IPS DF 4.7 (cell line): ENCODE data around the gene GNAZ.

Experiments used
- DNase-seq: peaks from one replicate; pipeline ENCODE4 v3.0.0-alpha.2; 2013; ENCODE audit warnings: low spot score; ENCODE audit errors: extremely low read depth

Gene GNAZ

DNA sequence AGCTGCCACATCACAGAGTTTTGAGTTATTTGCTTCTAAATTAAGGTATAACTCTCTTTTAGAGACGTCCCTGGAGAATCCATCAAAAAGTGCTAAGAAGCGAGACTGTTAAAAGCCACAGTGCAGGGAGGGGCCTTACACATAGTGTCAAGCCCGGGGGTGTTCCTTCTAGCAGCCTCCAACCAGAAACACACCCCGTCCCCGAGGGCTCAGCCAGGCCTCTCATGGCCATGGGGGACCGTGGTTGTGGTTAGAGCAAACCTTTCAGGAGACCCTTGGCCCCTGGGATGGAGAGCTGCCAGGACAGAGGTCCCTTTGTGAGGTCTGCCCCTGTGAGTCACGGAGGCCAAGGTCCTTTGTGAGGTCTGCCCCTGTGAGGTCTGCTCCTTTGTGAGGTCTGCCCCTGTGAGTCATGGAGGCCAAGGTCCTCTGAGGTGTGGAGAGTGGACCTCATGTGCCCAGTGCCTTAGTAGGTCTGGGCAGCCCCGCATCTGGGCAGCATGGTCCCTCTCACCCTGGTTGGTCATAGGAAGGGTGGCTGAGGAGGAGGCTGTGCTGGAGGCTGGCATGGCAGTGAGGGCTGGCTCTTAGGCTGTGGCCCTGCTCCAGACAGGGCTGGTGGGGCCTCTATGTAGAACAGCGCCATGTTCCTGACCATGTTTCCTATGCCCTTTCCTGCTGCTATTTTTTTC lies 5.4 kb downstream of the GNAZ start:
- no peak for DNase-seq

DNA sequence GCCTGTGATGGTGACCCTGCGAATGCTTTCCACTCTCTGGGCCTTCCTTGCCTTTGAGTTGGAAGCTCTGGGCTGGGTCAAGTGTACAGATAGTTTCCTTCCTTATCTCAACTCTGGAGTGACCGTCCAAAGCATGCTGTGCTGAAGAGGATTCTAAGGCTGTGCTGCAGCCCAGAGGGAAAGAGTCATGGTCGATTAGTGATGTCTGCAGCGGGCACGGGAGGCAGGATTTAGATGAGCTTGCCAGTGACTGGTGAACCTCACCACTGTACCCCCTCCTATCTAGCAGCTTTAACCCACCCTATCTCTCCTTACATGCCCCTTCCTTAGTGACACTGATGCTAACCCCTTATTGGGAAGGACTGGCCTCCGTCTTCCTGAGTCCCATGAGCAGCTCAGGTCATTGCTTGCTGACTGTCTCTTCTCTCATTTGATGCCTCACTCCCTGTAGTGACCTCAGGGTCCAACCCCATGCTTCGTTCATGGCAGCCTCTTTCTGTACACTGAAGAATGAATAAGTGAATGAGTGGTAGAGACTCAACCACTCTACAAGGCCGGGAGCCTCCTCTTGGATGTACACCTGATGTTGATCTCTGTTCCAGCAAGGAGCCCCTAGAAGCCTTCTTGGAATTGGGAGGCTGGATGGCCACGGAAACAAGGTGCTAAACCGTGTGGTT lies 6.7 kb downstream of the GNAZ start:
- DNase-seq, result no peak

DNA sequence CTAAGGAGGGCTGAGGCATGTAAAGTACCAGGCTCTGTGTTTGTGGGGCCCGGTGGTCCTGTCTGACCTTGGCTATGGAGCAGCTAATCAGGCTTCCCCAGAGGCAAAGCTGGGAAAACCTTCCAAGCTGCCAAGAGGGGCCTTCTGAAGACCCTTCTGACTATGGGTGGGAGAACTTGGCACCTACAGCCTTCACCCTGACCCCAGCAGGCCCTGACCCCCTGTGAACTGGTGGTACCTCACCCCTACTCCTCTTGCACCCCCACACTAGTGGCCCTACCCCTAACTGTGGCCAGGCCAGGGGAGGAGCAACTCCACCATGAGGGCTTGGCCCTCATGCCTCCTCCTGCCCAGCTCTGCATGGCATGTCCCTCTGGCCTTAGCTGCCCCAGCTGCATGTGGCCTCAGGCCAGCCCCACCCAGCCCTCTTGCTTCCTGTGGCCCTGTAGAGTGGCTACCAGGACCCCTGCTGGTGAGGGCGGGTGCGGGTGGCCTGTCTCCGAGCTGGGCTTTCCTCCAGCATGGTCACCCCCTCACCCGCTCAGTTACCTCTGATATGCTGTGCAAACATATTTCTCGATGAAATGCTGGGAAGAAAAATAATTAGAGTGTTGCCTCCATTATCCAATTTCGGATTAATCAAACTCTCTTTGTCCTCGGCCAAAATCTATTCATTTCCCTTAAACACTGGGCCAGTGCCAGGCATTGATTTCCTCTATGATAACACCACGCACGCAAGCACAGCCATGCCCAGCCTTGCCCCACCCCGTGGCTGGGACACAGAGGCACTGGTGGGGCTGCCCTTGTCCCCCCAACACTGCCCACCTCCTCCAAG lies 7.5 kb downstream of the GNAZ start:
- no peak for DNase-seq

DNA sequence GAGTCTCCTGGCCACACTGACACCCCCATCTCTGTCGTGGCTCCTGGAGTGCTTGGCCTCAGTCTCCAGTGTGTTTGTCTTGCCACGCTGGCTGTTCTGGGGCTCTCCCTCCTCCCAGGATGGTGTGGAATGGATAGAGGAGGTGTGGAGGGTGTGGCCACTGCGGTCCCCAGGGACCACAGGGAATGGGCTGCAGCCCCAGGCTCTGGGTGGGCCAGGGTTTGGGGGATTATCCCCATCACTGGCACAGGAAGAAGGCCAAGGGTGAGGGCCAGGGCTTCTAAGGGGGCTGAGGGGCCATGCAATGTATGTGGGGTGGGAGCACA lies 8.1 kb downstream of the GNAZ start:
- DNase-seq, result no peak

DNA sequence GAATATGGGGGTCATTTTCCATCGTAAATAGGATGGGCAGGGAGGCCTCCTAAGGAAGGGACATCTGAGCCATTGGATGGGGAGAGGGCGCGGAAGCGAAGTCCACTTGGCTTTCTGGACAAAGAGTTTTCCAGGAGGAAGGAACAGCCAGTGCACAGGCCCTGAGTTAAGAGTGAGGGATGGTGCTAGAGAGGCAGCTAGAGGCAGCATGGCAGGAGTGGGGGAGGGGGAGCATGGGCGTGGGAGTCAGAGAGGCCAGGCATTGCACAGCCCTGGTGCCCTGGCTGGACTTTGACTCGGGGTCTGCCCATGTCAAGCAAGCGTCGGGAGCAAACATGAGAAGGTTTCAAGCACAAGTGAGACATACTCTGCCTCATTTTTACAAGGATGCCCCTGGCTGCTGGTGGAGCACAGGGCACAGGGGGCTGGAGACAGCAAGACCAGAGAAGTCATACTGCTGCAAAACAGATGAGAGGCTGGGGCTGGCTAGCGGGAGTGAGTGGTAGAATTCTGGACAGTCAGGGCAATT lies 9.0 kb downstream of the GNAZ start:
- no peak for DNase-seq

DNA sequence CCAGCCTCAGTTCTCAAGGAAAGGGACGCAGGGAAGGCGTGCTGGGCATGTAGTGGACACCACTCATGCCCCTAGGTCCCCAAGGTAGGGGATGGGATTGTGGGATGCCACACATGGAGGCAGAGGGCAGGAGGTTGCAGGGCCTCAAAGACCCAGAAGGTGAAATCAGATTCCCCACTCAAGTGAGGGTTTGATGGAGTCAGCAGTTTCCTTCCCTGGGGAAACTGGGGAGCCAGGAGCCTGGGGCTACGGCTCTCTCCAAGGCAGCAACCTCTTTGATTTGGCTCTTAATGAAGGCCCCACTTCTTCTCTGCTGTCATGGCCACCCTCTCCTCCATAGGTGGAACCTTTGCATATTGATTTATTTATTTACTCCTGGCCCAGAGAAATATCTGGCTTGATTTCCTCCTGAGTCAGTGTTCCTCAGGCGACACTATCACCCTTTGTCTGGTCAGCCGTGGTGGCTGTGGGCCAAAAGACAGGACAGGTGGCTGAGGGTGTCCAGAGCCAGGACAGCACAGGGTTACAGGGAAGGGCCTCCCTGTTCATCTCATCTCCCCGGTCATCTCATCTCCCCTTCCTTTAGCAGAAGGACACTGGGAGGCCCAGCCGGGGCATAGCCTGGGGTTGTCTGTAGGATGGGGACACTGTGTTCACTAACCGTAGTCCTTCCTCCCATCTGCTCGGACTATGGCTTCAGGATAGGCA lies 9.6 kb downstream of the GNAZ start:
- no peak for DNase-seq

DNA sequence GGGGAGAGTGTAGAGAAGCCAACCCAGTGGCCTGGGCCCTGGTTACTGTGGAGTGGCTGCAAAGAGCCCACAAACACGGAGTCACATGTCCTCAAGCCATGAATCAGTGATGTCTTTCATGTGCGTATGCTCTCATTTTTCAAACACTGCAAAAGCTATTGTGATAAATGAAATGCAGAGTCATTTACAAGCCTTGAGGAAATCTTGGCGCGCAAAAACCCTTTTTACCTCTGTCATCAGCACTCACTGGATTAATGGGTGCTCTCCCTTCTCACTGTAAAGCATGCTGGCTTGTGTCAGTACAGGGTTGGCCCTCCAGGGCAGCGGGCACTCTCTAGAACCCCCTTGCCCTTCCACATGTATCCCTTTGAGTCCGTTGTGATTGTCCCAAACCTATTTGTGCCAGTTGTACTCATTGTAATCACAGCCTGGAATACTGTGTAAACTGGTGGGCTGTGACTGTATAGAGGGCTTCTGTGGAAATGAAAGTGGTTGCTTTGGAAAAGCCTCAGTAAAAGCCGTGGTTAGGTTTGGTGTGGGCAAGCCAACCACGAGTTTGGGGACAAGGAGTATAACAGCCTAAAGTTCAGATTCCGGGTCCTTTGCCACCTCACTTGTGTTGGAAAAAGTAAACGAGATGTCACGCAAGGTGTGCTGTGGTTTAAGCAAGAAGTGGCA lies 10.4 kb downstream of the GNAZ start:
- DNase-seq, result no peak

DNA sequence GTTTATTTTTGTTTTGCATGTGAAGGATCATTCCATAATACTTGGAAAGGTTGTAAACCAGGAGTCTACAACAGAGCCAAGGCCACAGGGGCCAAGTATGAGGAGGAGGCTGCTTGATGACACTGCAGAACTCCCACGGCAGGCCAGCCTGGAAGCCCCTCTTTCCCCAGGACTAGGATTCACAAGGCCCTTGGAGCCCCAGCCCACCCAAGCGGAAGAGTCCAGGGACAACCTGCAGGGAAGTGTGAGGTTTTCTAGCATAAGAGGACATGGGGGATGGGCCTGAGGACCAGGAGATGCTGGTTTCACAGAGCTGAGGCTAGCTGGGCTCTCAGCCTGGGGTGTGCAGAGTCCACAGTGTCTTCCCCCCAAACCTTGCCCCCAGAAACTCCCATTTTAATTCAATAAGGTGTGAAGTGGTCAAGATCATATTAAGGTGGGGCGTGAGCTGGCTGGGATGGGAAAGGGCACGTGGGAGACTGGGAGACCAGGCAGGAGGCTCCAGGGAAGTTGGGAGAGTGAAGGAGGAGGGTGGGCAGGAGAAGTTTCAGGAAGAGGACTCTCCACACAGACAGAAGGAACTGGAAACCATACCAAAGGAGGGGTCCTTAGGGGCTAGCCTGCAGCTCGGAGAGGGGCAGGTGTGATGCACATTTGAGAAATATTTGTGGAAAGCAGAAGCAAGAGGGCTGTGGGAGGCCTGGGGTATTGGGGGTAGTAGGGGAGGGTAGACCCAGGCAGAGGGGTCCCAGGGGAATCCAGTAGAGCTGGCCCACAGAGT lies 12.4 kb downstream of the GNAZ start:
- DNase-seq, result no peak

DNA sequence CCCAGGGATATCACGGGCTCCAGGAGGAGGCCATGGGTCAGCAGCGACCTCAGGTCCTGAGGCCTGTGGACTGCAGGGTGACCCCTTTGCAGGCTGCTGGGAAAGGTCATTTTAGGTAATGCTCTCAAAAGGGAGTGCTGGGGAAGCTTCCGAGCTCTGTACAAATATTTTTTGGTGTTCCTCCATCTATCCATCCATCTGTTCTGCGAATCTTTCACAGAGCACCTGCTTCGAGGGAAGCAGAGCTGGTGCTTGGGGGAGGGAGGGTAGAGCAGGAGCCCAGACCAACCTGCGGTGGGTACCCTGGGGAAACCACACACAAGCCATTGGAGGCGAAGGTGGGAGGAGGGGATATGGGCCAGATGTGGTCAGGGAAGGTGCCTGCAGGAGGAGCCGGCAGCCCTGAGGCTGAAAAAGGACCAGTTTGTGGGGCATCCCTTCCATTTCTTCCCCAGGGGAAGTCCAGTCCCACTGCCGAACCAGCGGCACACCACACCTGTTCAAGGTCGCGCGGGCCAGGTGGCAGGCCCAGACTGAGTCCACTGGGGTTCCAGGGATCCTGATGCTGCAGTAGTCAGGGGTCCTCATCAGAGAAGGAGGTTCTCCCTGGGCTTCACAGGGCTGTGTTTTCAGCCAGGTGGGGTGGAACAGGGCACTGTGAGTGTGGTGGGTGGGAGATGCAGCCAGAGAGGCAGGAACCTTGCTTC lies 13.1 kb downstream of the GNAZ start:
- DNase-seq, result no peak

DNA sequence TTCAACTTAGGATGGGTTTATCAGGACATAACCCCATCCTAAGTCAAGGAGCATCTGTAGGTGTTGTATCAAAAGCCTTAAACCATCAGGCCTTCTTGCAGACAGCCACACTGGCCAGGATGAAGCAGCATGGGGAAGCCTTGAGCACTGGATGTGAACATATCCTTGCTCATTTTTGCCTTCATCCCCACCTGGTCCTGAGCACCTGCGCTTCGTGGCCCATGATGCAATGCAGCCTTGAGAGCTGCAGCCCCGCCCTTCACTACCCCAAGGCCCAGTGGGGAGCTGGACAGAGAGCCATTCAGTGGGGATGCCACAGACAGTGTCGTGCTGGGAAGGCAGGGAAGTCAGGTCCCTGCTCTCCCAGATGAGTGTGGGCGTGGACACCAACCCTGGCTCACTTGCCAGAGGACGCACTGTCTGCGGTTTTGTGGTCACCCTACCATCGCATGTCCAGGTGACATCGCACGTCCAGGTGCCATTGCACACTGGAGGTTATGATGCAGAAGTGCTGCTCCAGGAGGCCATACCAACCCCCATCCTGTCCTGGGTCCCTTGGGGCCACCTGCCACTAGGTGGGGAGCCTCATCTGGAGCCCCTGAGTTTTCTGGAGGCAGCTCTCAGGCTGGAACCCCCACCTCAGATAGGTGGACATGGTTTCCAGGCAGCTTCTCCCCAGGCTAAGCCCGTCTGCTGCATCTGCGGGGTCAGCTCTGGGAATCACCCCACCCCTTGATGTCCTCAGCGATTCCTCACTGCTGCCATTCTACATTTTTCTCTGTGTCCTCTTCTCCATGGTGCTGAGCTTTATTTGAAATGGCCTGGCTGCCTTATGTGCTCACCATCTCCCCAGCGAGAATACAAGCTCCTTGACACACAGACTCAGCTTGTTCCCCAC lies 14.4 kb downstream of the GNAZ start:
- DNase-seq, result no peak

DNA sequence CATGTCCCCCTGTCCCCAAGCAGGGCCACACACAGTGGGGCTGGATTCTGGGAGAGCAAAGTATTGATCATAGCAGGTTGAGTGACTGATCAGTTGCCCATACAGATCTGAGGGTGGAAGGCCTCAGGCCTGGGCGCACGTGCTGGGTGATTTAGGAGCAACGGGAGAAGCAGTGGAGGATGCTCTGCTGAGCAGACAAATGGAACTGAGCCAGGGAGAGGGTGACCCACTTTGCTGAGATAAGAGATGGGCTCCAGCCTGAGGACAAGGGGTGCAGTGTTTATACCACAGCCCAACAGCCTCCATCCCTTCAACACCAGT lies 15.0 kb downstream of the GNAZ start:
- no peak for DNase-seq

DNA sequence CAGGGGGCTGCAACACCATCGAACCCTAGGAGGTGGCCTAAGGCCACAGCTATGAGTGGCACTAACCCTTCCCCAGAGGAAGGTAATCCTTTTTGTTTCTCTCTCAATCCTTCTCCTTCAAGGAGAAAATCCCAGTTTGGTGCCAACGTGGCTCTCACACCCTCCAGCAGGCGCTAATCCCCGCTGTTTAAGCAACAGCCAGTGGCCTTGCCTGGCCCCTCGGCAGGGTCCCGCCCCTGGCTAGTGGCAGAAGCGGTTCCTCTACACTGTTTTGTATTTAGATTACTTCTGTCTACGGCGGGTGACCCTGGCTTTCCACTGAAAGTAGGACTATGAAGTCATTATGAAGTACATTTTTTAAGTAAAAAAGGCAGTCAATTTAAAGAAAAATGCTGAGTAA lies 15.5 kb downstream of the GNAZ start:
- DNase-seq, result no peak

DNA sequence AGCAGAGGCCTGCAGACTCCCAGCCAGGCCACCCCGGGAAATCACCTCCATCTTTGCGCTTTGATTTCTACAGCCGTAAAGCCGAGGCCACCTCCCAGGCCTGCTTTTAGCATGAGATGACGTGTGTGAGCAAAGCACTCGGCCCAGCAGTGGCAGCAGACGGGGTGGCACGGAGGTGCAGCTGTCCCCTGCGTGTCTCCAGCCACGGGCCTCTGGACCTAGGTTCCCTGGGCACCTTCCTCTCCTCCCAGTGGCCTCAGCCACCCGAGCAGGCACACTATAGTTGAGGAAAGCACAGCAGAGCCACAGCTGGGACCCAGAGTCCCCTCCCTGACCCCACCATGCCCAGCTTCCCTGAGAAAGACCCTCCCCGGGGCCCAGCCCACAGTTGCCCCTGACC lies 15.9 kb downstream of the GNAZ start:
- no peak for DNase-seq

DNA sequence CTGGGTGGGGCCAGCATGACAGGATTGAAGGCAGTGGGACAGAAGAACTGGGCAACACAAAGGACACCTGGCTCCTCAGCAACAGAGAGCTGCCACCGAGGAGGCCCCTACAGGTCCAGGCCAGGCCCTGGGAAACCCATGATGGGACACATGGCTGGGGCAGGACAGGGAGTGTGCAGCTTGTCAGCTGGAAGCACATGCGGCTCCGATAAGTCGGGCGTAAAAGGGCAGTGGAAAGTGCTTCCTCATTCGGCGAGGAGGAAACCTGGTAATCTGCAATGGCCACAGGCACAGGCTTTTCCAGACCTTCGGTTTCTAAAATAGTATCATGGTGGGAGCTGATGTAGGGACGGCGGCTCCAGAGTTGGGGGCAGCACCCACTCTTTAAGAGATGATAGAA lies 16.5 kb downstream of the GNAZ start:
- DNase-seq, result no peak

DNA sequence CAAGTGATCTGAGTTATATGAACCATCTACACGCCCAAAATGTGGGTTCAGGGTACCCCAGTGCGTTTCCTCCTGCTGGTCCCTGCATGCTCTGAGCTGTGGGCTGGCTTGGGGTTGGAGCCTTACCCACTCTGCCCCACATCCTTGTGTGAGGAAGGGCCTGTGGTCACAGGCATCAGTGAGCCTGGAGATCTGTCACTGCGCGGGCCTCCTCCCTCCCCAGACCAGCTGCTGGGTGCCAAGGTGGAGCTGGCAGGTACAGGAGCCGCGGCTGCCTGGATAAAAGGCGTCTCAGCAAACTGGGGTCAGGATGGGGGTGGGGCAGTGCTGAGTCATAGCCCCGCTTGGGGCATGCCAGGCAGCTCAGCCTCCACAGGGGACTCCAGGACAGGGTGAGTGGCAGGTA lies 17.9 kb downstream of the GNAZ start:
- DNase-seq, result no peak

DNA sequence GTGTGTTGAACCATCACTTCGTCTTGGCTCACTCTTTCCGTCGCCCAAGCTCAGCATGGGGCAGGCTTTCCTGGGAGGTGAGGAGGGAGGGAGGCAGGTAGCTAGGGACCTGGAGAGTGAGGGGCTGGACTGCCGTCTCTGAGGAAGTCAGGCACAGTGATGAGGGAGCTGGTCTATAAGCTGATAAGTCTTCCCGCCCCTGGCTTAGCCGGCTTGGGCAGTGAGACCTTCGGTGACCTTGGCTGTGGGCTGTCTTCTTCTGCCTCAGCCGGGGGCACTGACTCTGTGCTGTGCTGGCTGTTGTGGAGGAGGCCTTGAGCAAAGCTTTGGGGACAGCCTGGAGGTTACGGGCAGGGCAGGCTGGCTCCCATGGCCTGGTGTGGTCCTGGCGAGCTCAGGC lies 18.7 kb downstream of the GNAZ start:
- DNase-seq, result no peak

DNA sequence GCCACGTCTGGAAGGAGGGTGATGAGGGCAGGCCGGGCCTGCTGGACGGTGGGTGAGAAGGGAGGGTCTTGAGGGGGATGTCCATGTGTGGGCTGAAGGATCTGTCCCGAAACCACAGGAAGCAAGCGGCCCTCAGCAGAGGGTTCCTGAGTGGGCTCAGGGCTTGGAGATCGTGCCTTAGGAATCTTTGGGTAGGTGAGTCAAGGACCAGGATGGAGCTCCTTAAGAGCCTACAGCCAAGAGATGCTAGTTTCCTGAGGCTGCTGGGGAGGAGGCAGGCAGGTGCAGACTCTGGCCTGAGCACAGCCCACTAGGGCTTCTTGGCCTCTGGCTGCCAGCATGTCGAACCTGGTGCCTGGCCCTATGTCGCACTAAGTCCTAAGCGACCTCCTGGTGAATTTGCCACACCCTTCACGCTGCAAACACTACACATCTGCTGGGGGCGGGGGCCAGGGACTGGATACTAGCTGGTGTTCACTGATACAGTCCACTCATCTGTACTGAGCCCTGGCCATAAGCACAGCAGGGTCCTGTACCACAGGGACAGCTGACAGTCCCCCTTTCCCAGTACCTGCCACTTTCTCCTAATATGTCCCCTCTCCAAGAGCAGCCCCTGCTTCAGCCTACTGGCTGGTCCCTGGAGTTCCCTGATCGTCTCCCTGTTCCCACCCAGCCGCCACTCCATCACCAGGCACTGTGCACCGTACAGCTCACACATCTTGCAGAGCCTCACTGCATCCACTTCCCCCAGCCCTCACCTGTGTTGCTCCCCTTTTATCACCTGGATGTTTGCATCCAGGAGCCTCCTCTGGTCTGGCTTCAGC lies 19.5 kb downstream of the GNAZ start:
- DNase-seq, result no peak

DNA sequence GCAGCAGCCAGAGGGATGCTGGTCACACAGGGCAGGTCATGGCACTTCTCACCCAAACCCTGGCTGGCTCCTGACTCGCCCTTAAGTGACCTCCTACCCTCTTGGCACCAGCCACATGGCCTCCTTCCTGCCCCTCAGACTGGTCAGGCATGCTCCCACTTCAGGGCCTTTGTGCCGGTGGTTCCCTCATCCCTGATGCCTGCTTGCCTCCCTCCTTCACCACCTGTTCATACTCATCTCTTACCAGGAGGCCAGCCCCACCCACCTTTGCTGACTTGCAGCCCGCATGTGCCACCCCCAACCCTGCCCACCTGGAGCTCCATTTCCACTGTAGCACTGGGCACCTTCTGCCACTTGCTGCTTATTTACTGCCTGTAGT lies 20.1 kb downstream of the GNAZ start:
- no peak for DNase-seq
